HG02943 (cell line): ENCODE measurements around the gene MS4A3.
"Not testable (repeated sequence)": the region's sequence is repeated elsewhere in the genome, so short reads cannot be mapped to it uniquely, and the experiment has no call there.

ENCODE experiments used
- ATAC-seq: cut with Tn5 transposase; IDR thresholded peaks from one replicate; pipeline ENCODE4 v1.9.1; 2021; ENCODE audit warnings: mild to moderate bottlenecking, low read depth, moderate library complexity; ENCODE audit not compliant: unreplicated experiment

The MS4A3 gene

DNA sequence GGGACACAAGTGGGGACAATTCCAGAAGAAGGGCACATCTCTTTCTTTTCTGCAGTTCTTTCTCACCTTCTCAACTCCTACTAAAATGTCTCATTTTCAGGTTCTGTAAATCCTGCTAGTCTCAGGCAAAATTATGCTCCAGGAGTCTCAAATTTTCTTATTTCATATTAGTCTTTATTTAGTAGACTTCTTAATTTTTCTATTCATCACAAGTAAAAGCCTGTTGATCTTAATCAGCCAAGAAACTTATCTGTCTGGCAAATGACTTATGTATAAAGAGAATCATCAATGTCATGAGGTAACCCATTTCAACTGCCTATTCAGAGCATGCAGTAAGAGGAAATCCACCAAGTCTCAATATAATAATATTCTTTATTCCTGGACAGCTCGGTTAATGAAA, 31.9 kb downstream of the MS4A3 start, which contains the start of gene MS4A2:
MS4A2 (plus strand) TSS at position 301 of the 400 bp plus-strand sequence. CDS start 102 bp downstream, outside the sequence.
- no peak for ATAC-seq

DNA sequence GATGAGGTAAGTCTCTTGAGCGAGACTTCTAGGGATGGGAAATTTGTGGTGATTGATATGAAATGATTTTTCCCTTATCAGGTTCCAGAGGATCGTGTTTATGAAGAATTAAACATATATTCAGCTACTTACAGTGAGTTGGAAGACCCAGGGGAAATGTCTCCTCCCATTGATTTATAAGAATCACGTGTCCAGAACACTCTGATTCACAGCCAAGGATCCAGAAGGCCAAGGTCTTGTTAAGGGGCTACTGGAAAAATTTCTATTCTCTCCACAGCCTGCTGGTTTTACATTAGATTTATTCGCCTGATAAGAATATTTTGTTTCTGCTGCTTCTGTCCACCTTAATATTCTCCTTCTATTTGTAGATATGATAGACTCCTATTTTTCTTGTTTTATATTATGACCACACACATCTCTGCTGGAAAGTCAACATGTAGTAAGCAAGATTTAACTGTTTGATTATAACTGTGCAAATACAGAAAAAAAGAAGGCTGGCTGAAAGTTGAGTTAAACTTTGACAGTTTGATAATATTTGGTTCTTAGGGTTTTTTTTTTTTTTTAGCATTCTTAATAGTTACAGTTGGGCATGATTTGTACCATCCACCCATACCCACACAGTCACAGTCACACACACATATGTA, 39.1 kb downstream of the MS4A3 start:
- no peak for ATAC-seq

DNA sequence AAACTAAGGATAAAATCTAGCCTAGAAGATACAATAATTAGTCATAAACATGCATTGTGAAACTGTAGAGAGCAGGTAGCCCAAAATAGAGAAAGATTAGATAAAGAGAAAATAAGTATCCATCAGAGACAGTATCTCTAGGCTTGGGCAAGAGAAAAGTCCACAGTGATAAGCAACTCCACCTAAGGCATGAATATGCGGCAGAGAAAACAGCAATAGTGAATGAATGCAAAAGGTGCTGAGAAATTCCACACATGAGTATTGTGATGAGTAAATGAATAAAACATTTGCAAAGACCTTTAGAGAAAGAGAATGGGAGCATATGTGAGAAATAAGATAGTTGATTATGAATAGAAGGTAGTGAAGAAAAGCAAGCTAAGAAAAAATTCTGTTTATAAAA, 40.7 kb downstream of the MS4A3 start:
- ATAC-seq, result no peak

DNA sequence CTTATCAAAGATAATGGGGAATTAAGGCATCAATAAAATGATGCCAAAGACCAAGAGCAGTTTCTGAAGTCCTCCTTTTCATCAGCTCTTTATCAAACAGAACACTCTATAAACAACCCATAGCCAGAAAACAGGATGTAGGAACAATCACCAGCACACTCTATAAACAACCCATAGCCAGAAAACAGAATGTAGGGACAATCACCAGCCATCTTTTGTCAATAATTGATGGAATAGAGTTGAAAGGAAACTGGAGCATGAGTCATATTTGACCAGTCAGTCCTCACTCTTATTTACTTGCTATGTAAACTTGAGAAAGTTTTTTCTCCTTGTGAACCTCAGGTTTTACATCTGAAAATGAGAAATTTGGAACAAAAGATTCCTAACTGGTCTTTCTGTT, 42.0 kb downstream of the MS4A3 start:
- no peak for ATAC-seq

DNA sequence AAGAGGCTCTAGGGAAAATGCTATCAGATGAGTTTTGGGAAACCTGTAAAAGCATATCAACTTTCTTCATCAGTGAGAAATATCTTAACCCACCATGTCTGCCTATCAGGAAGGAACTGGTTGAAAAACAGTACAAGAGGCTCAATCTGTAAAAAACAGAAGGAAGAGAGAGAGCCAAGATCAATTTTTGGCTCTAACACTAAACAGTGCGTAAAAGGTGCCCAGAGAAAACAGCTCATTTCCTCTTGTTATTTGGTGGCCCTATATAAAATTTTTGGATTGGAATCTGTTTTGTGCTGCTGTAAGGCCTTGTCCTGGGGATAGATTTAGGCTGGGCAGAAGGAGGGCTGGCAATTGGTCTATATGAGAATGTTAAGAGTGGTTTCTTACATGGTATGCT, 44.1 kb downstream of the MS4A3 start:
- ATAC-seq, result no peak

DNA sequence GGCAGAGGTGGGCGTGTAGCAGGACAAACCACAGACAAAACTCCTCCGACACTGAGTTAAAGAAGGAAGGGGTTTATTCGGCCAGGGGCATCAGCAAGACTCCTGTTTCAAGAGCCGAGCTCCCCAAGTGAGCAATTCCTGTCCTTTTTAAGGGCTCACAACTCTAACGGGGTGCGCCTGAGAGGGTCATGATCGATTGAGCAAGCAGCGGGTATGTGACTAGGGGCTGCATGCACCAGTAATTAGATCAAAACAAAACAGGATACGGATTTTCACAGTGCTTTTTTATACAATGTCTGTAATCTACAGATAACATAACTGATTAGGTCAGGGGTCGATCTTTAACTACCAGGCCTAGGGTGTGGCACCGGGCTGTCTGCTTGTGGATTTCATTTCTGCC, 44.9 kb downstream of the MS4A3 start:
- ATAC-seq, result not testable (repeated sequence)

DNA sequence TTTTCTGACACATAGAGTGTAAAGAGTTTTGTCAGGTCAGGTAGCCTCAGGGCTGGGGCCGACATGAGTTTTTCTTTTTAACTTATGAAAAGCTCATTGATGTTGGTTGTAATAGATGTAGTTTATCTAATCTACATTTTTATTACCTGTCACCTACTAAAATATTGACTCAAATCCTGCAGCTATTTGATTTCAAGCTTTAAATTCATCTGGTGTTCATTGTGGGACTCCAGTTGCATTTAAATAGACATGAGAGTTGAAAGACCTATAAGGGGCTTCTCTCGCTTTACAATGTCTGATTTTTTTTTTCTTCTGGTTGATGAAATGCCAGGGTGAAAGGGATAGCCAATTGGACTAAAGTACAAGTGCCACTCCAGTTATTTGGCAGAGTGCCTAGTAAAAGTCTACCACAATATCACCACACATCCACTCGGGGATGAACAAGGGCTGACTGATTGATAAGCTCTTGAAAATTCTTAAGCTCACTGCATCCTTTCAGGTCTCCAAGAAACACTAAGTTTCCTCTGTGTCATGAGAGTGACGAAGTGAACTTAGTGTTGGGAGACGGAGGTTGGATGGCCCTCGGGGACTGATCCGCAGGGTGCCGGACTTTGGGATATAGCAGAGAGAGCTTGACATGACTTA, 48.1 kb downstream of the MS4A3 start:
- ATAC-seq, result not testable (repeated sequence)

DNA sequence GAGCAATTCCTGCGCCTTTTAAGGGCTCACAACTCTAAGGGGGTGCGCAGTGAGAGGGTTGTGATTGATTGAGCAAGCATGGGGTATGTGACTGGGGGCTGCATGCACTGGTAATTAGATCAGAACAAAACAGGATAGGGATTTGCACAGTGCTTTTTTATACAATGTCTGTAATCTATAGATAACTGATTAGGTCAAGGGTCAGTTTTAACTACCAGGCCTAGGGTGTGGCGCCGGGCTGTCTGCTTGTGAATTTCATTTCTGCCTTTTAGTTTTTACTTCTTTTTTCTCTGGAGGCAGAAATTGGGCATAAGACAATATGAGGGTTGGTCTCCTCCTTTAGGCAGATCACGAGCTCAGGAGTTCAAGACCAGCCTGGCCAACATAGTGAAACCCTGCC, 52.2 kb downstream of the MS4A3 start:
- ATAC-seq, result not testable (repeated sequence)

DNA sequence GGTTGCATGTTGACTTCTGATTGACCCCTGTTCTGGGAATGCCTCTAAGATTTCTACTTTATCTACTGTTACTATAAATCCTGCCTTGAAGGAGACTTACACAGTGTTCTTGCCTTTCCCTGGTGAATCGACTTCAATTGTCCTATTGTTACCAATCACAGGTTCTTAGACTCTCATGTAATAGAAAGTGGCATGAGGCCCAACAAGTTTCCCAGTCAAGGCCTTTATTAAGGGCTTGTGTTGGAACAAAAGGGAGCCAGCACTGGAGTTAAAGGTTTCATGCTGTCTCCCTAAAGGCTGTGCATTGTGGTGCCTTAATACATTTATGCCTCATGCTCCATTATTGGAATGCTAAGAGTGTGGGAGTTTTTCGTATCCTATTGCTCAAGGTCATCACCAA, 55.3 kb downstream of the MS4A3 start:
- ATAC-seq, result no peak

DNA sequence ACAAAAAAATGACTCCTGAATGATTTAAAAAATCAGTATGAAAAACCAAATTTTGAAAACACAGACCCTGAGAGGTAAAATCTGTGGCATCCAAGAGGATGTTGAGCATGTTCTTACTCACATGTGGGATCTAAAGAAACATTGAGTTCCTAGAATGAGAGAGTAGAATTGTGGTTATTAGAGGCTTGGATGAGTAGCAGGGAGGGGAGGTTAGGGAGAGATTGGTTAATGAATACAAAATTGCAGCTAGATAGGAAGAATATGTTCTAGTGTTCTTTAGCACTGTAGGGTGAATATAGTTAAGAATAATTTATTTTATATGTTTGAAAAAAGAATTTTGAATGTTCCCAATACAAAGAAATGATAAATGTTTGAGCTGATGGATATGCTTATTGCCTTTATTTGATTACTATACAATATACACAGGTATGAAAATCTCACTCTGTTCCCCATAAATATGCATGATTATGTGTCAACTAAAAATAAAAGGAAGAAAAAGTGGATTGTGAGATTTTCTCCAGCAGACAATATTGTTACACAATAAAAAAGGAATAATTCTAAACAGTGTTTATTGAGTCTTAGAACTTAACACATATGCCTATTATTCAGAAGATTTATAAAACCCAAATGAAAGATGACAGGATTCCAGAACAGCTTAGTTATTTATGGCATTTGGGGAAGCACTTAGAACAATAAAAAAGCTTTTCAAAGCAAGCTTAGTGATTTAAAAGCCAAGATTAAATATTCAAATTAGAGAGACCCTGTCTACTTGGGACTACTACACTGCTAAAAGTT, 60.7 kb downstream of the MS4A3 start:
- no peak for ATAC-seq

DNA sequence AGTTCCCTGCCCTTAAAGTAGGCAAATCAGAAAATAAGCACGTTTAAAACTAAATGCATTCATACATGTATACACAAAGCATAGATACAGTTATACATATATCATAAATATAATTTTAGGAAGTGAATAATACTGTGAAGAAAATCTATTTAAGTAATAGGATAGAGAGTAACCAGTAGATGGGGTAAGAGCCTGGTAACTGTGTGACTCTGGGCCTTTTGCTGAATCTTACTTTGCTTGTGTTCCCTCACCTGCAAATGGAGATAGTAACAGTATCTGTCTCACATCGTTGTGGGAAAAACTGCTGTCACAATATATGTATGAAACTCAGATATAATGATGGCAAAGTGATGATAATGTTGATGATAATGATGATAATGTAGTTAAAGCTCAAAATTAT, 61.9 kb downstream of the MS4A3 start:
- no peak for ATAC-seq

DNA sequence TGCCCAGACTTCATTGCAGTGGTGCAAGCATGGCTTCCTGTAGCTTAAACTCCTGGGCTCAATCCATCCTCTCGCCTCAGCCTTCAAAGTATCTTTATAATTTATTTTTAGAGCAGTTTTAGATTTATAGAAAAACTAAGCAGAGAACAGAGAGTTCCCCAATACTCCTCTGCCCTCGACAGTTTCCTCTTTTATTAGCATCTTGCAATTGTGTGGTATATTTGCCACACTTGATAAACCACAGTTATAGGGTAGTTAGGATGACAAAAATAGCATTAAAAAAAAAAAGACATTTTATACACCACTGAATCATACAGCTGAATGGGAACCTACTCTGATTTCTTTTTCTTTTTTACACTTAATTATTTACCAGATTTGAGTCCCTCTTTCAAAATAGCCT, 63.2 kb downstream of the MS4A3 start:
- no peak for ATAC-seq
